LHCN-M2 (cell line): ENCODE data around the gene NLRP14. TPM values are rescaled to one million over a fixed set of nuclear protein-coding genes. Genes with fewer than 3 reads are reported as not detected.

ENCODE experiments used
- DNase-seq: peaks from one replicate; pipeline ENCODE4 v3.0.0-alpha.2; 2012; ENCODE audit warnings: low read depth
- total RNA-seq: library from RNA; depleted of rRNA; stranded (reverse); fragments of >200 nt; gene quantifications from 2 replicates; pipeline ENCODE4 v1.2.3, GENCODE V29; 2014; rRNA removed

NLRP14 gene
- total RNA-seq, 1 experiment from 2014 or later = not detected

DNA sequence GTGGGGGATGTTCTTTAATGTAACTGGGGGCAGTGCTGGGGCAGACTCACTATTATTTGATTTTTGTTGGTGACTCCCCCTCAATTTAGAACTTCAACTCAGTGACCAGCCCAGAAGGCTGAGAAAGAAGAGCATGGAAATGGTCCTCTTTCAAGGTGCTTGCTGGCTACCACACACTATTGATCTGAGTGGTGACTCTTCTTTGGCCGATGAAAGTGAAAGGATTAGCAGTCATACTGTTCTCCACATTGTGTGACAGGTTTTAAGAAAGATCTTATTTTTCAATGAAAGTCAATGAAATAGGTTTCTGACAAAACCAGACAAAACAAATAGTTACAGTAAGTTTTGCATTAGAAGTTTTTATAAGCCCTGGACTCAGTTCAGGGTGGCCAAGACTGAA lies 29.9 kb downstream of the NLRP14 start:
- DNase-seq = no peak

DNA sequence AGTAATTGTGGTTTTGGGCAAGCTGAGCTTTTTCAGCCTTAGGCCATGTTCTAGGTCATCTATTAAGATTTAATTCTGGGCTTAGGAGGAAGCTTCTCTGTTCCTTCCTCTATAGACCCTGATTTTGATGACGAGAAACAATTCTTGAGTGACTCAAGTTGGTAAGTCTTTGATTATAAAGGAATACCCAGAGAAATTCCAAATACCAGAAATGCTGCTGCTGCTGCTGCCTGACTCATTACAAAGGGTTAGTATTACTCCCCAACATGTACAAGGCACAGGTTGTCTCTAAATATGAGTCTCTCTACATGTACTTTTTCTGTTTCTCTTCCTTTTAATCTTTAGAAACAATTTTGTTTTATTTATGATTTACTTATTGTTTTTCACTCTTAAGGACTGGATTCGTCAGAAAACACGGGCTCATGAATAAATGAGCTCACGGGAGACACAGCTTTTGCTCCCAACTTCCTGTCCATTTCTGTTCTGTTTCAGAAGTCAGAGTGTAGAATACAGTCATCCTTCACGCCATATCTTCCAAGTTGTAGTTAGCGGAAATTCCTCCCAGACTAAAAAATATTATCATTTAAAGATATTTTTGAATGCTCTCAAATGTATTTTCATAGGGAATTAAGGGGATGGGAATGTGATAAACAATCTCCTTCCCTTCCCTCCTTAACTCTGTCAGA lies 36.7 kb downstream of the NLRP14 start:
- DNase-seq = no peak

DNA sequence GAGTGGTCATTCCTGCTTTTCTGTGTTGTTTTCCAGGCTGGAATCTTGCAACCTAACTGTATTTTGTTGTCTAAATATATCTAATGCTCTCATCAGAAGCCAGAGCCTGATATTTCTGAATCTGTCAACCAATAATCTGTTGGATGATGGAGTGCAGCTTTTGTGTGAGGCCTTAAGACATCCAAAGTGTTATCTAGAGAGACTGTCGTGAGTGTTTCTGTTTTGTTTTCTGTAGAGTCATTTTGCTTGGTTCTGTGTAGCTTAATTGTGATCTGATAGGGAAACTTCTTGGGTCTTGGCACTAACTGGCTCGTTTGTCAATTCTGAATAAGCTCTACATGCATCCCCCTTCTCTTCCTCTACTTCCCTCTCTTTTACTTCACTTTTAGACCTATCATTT lies 37.4 kb downstream of the NLRP14 start:
- no peak for DNase-seq

DNA sequence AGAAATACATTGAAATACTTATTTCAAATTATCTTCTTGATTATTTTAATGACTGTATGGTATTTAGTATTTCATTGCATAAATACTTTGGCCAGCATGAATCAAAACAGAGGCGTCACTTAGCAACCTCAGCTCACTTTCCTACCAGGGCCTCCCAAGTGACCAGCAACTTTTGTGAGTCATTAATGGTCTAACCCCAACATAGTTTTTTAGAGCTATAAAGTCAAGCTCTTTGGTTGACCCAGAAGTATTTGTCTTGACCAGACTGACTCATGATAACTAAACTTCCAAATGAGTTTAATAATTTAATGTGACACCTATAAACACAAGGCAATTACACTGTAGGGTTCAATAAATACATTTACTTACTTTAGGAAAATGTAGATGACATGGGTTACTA lies 40.6 kb downstream of the NLRP14 start:
- DNase-seq = peak; percentile 73

DNA sequence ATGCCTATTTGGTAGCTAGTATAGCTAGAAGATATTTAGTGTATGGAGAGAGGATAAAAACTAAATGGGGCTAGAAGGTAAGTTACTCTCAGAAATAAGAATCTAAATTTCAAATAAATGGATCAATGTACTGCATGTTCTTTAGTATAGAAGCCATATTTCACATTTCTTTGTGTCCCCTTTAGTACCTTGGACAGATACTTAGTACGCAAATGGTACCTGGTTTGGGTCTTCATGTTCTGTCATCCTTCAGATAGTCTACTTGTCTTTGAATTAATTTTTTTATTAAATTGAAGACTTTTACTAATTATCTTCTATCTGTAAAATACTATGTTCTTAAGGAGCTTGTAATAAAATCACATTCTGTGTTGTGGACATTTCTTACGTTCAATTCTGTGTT lies 42.3 kb downstream of the NLRP14 start:
- no peak for DNase-seq

DNA sequence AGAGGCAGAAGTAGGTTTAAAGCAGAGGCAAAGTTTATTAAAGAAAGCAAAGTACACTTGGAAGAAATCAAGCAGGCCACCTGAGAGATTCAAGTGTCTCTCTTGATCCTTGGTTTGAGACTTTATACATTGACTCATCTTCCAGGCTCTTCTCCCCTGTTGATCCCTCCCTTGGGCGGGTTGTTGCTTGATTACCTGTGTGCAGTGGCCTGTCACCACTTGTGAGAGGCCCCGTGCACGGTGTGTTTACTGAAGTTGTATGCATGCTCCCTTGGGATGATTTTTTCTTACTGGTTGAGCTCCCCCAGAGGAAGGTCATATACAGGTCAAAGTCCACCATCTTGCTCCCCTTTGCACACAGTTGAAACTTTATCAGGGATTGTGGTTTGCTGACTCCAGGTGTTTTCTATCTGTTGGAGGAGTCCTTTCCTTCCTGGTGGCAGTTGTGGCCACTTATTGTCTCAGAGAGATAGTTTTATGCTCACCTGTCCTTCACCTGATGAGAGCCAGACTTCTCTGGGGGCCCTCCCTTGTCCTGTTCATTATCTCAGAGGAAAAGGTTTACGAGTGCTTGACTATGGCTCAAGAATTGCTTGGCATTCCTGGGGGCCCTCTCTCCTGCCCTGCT lies 52.2 kb downstream of the NLRP14 start:
- no peak for DNase-seq

DNA sequence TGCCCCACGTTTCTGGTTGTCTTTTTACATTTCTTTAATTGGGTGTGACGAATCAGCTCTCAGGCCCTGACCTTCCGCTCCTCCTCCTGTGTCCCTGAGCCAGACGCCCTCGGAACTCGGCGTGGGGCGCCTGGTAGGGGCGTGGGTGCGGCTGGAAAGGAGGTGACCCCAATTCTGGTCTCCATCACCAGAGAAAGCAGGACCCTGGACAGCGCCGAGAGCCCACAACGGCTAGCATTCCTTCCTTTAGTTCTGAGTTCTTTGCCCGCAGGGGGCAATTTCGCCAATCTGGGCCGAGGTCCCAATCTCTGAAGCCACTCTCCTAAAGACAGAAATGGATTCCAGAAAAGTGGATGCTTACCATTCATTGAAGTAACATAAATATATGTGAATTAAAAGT lies 56.8 kb downstream of the NLRP14 start:
- DNase-seq = no peak

DNA sequence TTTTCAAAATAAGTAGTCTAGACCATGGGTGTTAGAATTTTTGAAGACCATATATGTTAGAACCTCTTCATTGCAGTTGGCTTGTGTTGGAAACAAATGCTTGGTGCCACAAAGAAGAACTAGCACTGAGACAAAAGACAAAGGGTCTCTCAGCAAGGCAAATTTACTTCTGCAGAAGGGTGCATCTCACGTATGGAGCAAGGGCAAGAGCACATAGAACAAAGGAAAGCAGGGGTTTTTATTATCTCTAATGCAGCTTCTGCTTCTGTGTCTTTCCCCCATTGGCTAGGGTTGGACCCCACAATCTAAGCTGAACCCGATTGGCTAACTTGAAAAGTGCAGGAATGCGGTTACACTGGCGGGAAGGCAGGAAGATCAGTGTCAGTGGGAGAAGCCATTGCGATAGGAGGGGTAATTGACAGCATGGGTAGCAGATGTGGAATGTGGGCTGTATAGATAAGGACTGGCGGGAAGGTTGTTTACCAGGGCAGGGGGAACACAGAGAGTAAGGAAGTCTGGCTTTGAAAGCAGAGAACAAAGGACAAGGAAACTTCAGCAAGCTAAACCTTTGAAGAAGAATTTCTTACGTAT lies 59.4 kb downstream of the NLRP14 start:
- no peak for DNase-seq

DNA sequence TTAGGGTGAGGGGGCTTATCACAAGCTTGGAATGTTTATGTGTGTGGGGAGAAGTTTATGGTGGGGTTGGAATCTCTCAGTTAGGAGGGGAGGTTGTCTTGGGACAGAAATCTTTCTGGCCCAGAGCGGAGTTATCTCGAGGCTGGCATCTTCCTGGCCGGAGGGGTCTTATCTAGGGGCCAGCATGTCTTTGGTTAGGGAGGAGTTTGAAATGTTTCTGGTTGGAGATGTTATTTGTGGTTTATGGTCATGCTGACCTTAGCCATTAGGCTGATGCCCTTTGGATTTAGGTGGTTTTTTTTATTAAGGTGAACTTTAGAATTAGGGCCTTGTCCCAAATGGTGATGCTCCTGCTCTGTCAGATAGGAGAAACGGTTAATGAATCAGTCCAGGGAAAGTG lies 60.6 kb downstream of the NLRP14 start:
- DNase-seq = no peak

DNA sequence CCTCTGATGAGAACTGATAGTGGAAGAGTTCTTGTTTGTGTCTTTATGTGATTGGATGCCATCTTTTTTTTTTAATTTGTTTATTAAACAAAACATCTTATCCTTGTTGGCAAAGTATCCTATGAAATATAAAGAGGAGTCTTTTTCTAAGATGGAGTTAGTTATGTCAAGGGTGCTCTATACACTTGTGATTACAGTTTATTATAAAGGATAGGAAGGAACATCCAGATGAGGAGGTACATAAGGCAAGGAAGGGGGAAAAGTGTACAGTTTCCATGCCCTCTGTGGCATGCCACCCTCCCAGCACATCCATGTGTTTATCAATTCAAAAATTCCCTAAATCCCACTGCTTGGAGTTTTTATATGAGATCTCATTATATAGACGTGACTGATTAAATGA lies 61.2 kb downstream of the NLRP14 start:
- no peak for DNase-seq

DNA sequence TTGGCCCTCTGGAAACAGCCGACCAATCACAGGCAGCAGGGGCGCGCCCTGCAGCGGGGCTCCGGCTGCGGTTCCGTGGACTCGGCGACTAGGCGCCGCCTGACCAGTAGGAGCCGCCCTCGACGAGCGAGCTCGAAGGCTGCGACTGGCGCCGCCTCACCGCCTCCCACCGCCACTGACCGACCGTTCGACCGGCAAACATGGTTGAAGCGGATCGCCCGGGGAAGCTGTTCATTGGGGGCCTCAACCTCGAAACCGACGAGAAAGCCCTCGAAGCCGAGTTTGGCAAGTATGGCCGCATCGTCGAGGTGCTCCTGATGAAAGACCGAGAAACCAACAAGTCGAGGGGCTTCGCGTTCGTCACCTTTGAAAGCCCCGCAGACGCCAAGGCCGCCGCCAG lies 68.6 kb downstream of the NLRP14 start, which contains the start of gene RBMXL2:
TSS of gene RBMXL2 (plus strand) at position 78 of the 400 bp plus-strand sequence. CDS start at position 201, 123 bp downstream.
- no peak for DNase-seq

DNA sequence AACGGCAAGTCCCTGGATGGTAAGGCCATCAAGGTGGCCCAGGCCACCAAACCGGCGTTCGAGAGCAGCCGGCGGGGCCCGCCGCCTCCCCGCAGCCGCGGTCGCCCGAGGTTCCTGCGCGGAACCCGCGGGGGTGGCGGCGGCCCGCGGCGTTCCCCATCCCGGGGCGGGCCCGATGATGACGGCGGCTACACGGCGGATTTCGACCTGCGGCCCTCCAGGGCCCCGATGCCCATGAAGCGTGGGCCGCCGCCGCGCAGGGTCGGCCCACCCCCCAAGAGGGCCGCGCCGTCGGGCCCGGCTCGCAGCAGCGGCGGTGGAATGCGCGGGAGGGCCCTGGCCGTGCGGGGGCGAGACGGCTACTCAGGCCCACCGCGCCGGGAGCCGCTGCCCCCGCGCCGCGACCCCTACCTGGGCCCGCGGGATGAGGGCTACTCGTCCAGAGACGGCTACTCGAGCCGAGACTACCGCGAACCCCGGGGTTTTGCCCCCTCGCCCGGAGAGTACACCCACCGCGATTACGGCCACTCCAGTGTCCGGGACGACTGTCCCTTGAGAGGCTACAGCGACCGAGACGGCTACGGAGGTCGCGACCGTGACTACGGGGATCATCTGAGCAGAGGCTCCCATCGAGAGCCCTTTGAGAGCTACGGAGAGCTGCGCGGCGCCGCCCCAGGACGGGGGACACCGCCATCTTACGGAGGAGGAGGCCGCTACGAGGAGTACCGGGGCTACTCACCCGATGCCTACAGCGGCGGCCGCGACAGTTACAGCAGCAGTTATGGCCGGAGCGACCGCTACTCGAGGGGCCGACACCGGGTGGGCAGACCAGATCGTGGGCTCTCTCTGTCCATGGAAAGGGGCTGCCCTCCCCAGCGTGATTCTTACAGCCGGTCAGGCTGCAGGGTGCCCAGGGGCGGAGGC lies 69.3 kb downstream of the NLRP14 start:
- no peak for DNase-seq

DNA sequence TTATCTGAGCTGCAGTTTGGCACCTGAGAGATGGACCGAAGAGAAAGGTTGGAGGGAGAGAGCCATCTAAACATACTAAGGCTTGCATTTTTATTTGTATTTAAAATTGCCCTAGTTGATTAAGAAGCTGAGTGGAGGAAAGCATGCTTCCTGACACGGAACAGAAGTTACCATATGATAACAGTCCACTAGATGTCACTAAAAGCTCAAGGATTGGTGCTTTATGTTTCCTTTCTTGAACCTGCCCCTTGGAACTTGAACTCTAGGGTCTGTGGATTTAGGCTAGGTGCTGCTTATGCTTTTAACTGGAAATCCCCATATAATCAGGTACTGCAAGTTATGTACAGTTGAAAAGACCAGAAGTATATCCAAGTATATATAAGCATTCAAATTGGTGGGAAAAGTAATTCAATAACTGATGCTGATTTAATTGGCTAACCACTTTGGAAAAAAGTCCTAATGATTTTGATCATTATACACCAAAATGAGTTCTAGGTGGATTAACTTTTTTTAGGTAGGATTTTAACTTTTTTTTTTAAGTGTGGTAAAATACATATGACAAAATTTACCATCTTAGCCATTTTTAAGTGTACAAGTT lies 78.1 kb downstream of the NLRP14 start:
- peak; percentile 40 for DNase-seq

DNA sequence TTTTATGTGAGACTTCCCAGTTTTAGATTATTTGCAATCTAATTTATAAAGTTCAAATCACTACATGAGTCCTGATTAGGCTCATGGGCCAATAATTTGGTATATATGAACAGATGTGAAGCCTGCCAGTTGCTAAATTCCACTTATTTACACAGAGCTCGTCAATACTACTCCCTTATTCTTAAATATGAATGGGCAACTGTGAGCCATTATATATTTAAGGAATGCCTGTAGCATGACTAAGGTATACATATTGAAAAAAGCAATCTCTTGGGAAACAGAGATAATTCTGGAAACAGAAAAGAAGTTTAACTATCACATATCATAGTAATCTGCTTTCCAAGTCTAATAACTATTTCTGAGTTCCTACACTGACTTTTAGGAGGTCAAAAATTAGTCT lies 95.5 kb downstream of the NLRP14 start:
- DNase-seq = peak; percentile 18

DNA sequence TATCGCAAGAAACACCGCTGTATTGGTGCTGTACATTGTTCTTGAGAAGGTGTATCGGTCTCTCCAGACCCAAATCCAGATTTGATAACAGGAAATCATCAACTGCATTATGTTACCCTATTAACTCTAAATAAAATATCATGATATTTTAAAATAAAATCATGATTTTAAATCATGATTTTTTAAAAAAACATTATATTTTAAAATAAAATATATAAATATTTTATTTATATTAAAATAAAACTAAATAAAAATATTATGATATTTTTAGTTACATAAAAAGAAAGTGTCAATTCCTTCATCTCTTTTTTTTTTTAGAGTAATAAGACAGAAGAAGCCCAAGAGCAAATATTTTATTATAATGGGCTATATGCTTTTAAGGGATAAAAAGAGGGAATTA lies 96.1 kb downstream of the NLRP14 start:
- DNase-seq = no peak

Other genes with a start within 250 kb of the NLRP14 start
- 0.19 TPM in 1 of 2 replicates, not detected in the other for gene OR2AG2, start 248.5 kb upstream of the NLRP14 start, total RNA-seq
- gene OR2AG1, start 237.5 kb upstream of the NLRP14 start, total RNA-seq = not detected in 2 replicates
- not detected in 2 replicates for gene OR6A2, start 220.8 kb upstream of the NLRP14 start, total RNA-seq
- not detected in 2 replicates for gene OR10A5, start 174.8 kb upstream of the NLRP14 start, total RNA-seq
- not detected in 2 replicates for gene OR10A2, start 157.4 kb upstream of the NLRP14 start, total RNA-seq
- not detected in 2 replicates for gene OR10A4, start 143.9 kb upstream of the NLRP14 start, total RNA-seq
- gene OR2D2, start 128.0 kb upstream of the NLRP14 start, total RNA-seq = not detected in 2 replicates
- gene OR2D3, start 99.5 kb upstream of the NLRP14 start, total RNA-seq = not detected in 2 replicates
- gene ZNF215, start 94.1 kb upstream of the NLRP14 start, total RNA-seq = 1.4 and 1.5 TPM in 2 replicates
- 1.1 and 1.5 TPM in 2 replicates for gene ZNF214, start 133 bp upstream of the NLRP14 start, total RNA-seq
- gene RBMXL2, start 68.5 kb downstream of the NLRP14 start, total RNA-seq = not detected in 2 replicates
- gene SYT9, start 231.4 kb downstream of the NLRP14 start, total RNA-seq = not detected in 2 replicates